Fibroblast of lung (primary cell): ENCODE measurements around the gene ESR2.

Experiments
- CTCF ChIP-seq, 2 donors: IDR thresholded peaks in 1 of 2; conservative IDR thresholded peaks in 1 of 2; 1 replicate in 1 of 2; 2 replicates in 1 of 2; pipeline ENCODE4 v1.5.1; 2011 to 2012; ENCODE audit warnings: low read length in 2 of 2, control low read depth in 1 of 2, inconsistent platforms in 1 of 2, low read depth in 1 of 2, mild to moderate bottlenecking in 1 of 2
- EZH2 ChIP-seq: IDR thresholded peaks from 2 replicates; pipeline ENCODE4 v1.5.1; 2012; ENCODE audit warnings: low read length, control low read depth, mild to moderate bottlenecking; ENCODE audit errors: missing control alignments

- TF ChIP-seq CTCF (conservative IDR thresholded peaks at IDR 0.05 in 1 of 2, IDR thresholded peaks at IDR 0.05 in 1 of 2; ENCODE audit: low read depth in 1 of 2, low read length in 2 of 2), result no peak
- no peak for TF ChIP-seq EZH2
Measured at GRCh38 chr14:64190974-64191502, 103.1 kb downstream of the ESR2 start.
